ENCODE results near the gene SFSWAP. TPM values are rescaled to one million over a fixed set of nuclear protein-coding genes. Genes with fewer than 3 reads are reported as not detected.

The SFSWAP gene
- total and polyA plus RNA-seq, 2 of the 8 experiments (the other 6 are each of a cell fraction or from before 2014, with no cell fraction given): 36.5 to 49.5 TPM

DNA sequence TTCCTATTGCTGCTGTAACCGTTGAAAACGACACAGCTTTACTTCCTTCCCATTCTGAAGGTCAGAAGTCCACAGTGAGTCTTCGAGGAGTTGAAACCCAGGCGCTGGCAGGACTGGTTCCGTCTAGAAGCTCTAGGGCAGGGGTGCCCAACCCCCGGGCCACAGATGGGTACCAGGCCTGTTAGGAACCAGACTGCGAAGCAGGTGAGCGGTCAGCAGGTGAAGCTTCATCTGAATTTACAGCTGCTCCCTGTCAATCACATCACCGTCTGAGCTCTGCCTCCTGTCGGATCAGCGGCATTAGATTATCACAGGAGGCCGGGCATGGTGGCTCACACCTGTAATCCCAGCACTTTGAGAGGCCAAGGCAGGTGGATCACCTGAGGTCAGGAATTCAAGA lies 12.6 kb upstream of the SFSWAP start:
- ChIA-PET CTCF (ENCODE audit: partially characterized antibody) (interaction anchor here (0.8 to 1.2 kb wide), 2 partner anchors 78 to 89 kb away, joined by 3 read pairs; no protein-coding TSS in a partner anchor), POLR2A (ENCODE audit: partially characterized antibody) (no interaction called here)
- no peak overlapping the region for H3K9ac ChIP-seq (replicated peaks in 1 of 4; ENCODE audit: extremely low read depth in 1 of 4, low read depth in 3 of 4, low read length in 3 of 4)
- no peaks in the 10 kb centered on the region for H3K79me1 ChIP-seq (ENCODE audit: low read depth, low read length)
- no peak for TF ChIP-seq RNF2 (IDR thresholded peaks at IDR 0.05; ENCODE audit: borderline replicate concordance, low read depth, low read length, missing control alignments, poor library complexity, severe bottlenecking)
- no peak for TF ChIP-seq RAD21 (IDR thresholded peaks at IDR 0.05 in 1 of 2, conservative IDR thresholded peaks at IDR 0.05 in 1 of 2; ENCODE audit: low read depth in 2 of 2, low read length in 2 of 2)
- no peak for TF ChIP-seq SUZ12 (IDR thresholded peaks at IDR 0.05; ENCODE audit: low read length)
- TF ChIP-seq RFX5 (IDR thresholded peaks at IDR 0.05; ENCODE audit: borderline replicate concordance, low read depth, low read length): no peak
- TF ChIP-seq, protein P1, sequence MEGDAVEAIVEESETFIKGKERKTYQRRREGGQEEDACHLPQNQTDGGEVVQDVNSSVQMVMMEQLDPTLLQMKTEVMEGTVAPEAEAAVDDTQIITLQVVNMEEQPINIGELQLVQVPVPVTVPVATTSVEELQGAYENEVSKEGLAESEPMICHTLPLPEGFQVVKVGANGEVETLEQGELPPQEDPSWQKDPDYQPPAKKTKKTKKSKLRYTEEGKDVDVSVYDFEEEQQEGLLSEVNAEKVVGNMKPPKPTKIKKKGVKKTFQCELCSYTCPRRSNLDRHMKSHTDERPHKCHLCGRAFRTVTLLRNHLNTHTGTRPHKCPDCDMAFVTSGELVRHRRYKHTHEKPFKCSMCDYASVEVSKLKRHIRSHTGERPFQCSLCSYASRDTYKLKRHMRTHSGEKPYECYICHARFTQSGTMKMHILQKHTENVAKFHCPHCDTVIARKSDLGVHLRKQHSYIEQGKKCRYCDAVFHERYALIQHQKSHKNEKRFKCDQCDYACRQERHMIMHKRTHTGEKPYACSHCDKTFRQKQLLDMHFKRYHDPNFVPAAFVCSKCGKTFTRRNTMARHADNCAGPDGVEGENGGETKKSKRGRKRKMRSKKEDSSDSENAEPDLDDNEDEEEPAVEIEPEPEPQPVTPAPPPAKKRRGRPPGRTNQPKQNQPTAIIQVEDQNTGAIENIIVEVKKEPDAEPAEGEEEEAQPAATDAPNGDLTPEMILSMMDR (IDR thresholded peaks at IDR 0.05; ENCODE audit: control extremely low read depth in 1 of 3, insufficient read depth in 1 of 3, low read depth in 1 of 3, low read length in 3 of 3): no peak
- H4K8ac ChIP-seq (ENCODE audit: extremely low read depth, insufficient read depth, low read length): no peak overlapping the region
- no peak for FAIRE-seq
- no peak overlapping the region for H2BK15ac ChIP-seq (ENCODE audit: low read length)
- no peaks in the 10 kb centered on the region for H3K4me1 ChIP-seq (replicated peaks in 1 of 4; ENCODE audit: control insufficient read depth in 3 of 4, insufficient read depth in 4 of 4, low read length in 3 of 4)
- WGBS, 2 experiments (ENCODE audit: extremely low coverage in 1 of 2, insufficient coverage in 1 of 2, insufficient read length in 1 of 2, insufficient replicate concordance in 2 of 2, low coverage in 1 of 2, low lambda C conversion rate in 2 of 2, missing lambda C conversion rate in 1 of 2): 88% methylated on average over 12 of the region's 12 CpGs; no CpG with 5 or more reads in 1 of the 2 experiments
- no peak overlapping the region for H2BK12ac ChIP-seq (ENCODE audit: low read depth, low read length)
- H3K56ac ChIP-seq (replicated peaks; ENCODE audit: insufficient read length, low read depth, low read length): no peak overlapping the region
- no peaks in the 10 kb centered on the region for H3K79me2 ChIP-seq (ENCODE audit: control insufficient read depth in 1 of 2, insufficient read depth in 2 of 2, low read length in 2 of 2)
- H3K18ac ChIP-seq (ENCODE audit: extremely low read depth, low read length): no peak overlapping the region
- H2BK120ac ChIP-seq (replicated peaks; ENCODE audit: low read depth, low read length): no peak overlapping the region
- H3K4me2 ChIP-seq (ENCODE audit: insufficient read depth in 1 of 2, low read depth in 2 of 2, low read length in 2 of 2): no peak overlapping the region
- no peaks in the 10 kb centered on the region; a peak in 1 of 4 replicates for H3K9me3 ChIP-seq (ENCODE audit: insufficient read depth in 2 of 2, low read depth in 1 of 2, low read length in 1 of 2)
- no peak overlapping the region for H4K91ac ChIP-seq (replicated peaks; ENCODE audit: insufficient read length, low read length)
- no peak overlapping the region for H2BK20ac ChIP-seq (ENCODE audit: low read length)
- H2BK5ac ChIP-seq (ENCODE audit: low read depth, low read length): no peak overlapping the region
- no peak overlapping the region for H3K4ac ChIP-seq (replicated peaks; ENCODE audit: insufficient read length, low read depth, low read length)
- H4K5ac ChIP-seq (ENCODE audit: insufficient read length, low read depth, low read length): no peak overlapping the region
- H3K4me3 ChIP-seq (ENCODE audit: extremely low read depth in 1 of 4, insufficient read depth in 2 of 4, low read depth in 3 of 4, low read length in 4 of 4): no peak overlapping the region
- H3K23me2 ChIP-seq (ENCODE audit: low read depth, low read length): no peaks in the 10 kb centered on the region
- H3K23ac ChIP-seq (ENCODE audit: insufficient read length): no peak overlapping the region
- H3K14ac ChIP-seq (ENCODE audit: insufficient read length): no peak overlapping the region
- H3K27me3 ChIP-seq (replicated peaks in 1 of 4; ENCODE audit: control insufficient read depth in 3 of 4, extremely low read depth in 1 of 4, insufficient read depth in 3 of 4, low read length in 3 of 4): peaks cover 0 to 2% (median under 1%) of the 10 kb centered on the region in 4 experiments; a peak in 3 of 7 replicates
- no peak overlapping the region for H2AK5ac ChIP-seq (ENCODE audit: low read depth, low read length)
- no peak overlapping the region for H3K27ac ChIP-seq (ENCODE audit: low read depth, low read length)
- H2AFZ ChIP-seq (ENCODE audit: low read length): no peak overlapping the region
- DNase-seq (ENCODE audit: low read depth in 1 of 2, low spot score in 2 of 2): no peak
- no peaks in the 10 kb centered on the region; a peak in 1 of 8 replicates for H3K36me3 ChIP-seq (ENCODE audit: control insufficient read depth in 2 of 4, insufficient read depth in 4 of 4, low read length in 3 of 4)
- H4K20me1 ChIP-seq (replicated peaks in 1 of 2; ENCODE audit: control insufficient read depth in 1 of 2, insufficient read depth in 2 of 2, low read length in 2 of 2): no peaks in the 10 kb centered on the region
